ENCODE results near the gene PRPF18.

GRCh38 chr10:13668126-13668525 is 81.4 kb downstream of the PRPF18 start:
- TF ChIP-seq CTCF (conservative IDR thresholded peaks at IDR 0.05) (no peak), EZH2 (IDR thresholded peaks at IDR 0.05; ENCODE audit: low read depth) (no peak)

Data from PC-9 (cell line).